CD4-positive, alpha-beta T cell treated with Interleukin-21 for 1 hour (primary cell): Measurements from ENCODE around the gene SP6.

Source experiments
- DNase-seq: peaks from one replicate; pipeline ENCODE4 v3.0.0-alpha.2; 2020

The SP6 gene

DNA sequence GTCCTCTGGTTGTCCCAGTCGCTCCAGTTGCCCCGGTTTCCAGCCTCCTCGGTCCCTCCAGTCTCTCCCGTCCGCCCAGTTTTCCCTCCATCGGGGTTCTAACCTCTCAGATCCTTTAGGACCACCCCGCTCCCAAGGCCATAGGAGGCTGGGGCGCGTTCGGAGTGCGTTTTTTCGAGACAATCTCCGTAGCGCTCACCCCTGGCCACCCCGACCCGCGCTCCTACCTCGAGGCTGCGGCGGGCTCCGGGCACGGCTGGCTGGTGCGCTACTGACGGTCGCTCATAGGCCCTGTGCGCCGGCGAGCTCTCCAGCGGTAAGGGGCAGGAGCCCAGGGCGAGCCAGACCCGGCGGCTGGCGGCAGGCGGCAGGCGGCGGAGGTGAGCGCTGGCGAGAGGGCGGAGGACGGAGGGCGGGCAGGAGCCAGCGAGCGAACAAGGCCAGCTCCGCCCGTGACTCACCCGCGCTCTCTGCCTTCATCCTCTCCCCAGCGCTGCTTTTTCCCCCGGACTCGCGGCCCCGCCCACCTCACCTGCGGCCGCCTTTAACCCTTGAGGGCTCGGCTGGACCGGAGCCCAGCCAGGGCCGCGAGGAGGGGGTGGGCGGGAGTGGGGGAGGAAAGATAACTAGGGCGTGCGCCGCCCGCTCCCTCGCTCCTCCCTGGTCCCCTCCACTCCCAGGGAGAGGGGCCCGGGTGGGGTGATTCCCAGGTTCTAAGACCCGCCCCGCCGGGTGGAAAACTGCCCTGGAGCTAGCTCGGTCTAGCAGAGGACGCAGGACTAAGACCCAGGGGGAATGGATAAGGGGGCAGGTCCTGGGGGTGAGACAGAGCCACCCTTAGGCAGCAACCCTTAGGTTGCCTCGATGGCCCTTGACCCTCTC is at the start of gene SP6:
Gene SP6 (minus strand): TSS at position 472 of the 882 bp plus-strand sequence. CDS start 2,734 bp downstream, outside the sequence.
- peak; percentile 59 for DNase-seq

DNA sequence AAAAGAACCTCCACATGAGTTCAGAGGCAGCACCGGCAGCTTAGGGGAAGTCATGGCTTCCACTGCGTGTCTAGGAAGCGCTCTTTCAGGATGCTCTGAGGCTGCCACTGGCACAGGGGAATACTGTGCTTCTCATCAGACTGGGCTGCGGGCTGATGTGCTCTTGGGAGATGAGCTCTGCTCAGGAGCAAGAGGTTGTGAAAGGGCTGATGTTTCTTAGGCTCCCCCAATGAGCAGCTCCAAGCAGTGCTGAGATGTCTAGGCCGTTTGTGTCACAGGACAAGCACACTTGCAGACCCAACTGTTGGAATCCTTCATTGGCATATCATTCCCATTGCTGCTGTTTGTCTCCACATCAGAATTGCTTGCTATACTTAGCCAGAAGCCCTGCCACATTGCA is 48.7 kb upstream of the SP6 start:
- no peak for DNase-seq

DNA sequence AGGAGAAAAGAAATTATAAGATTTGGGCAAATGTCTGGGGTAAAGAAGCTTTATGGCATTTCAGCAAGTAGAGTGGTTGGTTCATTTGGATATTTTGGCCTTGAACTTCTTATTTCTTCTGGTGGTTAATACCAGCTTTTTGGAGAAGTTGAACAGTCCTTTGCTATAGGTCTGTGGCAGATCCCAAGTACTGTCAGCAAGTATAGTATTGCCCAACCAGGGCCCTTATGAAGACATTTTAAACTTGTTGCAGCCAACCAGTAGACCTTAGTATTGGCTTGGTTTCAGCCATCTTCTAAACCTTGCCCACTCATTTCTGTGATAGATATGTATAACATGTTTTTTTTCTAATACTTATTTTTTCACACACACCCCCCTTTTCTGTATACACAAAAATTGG is 47.3 kb upstream of the SP6 start:
- no peak for DNase-seq

DNA sequence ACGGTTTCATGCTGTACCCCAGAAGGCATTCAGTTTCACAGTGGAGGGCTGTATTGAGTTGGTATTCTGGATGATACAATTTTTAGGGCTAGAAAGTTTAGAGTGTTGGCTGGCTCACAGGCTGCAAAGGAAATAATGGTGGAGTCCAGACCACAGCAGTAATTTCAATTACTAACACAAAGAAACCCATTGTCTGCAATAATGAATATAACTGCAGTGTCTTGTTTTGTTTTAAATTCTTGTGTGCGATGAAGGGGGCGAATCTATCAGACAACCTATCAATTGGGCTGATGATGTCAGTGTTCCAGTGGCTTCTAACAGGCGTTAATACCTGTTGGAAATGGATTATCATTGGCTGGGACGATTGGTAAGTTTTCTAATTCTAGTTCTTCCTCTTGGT is 46.6 kb upstream of the SP6 start:
- DNase-seq, result no peak

DNA sequence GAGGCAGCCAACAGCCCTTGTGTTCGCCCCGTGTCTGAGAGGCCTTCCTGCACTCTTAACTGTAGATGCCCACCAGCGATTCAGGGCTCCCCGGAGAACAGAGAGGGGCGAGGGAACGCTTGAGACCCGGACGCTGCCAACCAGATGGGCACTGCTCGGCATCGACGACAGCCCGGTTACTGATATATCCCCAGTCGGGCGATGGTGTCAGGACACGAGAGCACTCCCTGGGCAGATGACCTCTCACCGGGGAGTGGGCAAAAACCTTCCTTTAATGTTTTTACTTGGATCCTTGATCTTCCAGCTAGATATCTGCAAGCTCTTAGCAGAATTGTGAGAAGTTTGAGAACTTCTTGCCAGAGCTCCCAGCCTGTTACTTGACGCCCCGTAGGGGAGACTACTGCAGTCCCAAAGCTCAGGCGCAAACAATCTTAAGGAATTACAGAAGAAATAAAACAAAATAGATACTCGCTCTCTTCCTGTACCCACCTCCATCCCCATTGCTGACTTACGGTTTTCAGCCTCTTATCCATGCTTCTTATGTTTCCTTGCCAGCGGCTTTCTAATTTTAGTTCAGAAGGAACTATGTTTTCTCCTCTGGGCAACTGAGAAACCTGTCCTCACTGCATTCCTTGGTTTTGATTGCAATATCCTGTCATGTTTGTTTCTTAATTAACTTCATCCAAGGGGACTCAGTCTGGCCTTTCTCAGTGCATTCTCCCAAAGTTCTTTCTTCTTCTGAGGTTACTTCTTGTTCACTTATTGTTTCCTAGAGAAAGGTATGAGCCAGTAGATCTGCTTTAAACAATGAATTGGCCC is 45.9 kb upstream of the SP6 start:
- DNase-seq, result no peak

DNA sequence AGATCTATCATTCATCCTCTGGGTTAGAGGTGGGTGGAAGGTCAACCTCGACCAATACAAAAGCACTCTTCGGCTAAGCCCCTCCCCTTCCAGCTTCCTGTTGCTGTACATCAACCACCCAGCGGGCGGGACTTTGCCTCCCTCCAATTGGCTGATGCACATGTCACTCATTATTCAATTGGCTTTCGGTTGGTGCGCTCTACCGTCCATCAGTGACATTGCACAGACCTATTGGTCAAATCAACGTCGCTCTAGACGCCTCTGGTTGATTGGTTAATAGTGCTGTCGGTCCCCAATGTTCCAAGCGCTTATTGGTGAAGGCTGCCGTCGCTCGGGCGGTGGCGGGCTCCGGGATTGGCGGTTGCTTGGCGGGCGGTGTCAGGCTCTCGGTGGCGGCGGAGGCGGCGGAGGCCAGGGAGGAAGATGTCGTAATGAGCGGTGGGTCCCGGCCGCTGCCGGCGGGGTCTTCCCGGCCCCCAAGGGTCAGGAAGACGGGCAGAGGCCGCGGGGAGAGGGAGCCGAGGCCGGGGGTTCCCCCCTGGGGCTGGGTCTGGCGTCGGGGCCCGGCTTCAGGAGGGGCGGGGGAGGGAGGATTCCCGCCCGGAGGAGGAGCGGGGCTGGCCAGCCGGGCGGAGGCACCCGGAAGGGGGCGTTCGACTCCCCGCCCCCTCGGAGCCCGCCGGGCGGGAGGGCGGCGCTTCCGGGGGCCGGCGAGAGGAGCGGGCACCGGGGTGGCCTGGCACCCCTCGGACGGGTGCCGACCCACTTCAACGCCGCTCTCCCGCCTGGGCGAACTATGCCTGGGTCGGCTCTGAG is 45.1 kb upstream of the SP6 start, which contains the start of gene SP2:
Gene SP2 (plus strand): TSS at position 381 of the 816 bp plus-strand sequence. CDS start 51 bp downstream, at position 432.
- peak; percentile 100 for DNase-seq

DNA sequence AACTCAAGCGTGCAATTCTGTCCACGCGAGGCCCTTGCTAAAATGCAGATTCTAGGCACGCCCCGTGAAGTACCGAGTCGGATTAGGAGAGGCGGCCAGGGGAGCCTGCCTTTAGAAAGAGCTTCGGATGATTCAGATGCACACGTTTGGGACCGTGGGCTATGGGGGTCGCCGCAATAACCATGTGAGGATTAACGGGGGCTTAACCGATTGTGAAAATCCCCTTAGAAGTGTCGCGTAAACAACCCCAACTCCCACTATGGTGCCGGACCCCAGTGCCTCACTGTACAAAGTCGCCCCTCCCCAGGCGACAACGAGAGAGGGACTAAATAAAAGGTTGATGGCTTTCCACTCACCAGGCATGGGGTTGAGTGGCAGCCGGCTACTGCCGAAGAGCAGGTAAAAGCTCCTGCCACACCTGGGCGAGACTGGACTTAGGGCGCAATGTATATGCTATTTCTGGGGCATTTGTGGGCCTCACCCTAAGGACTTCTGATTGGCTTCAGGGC is 44.4 kb upstream of the SP6 start:
- no peak for DNase-seq

DNA sequence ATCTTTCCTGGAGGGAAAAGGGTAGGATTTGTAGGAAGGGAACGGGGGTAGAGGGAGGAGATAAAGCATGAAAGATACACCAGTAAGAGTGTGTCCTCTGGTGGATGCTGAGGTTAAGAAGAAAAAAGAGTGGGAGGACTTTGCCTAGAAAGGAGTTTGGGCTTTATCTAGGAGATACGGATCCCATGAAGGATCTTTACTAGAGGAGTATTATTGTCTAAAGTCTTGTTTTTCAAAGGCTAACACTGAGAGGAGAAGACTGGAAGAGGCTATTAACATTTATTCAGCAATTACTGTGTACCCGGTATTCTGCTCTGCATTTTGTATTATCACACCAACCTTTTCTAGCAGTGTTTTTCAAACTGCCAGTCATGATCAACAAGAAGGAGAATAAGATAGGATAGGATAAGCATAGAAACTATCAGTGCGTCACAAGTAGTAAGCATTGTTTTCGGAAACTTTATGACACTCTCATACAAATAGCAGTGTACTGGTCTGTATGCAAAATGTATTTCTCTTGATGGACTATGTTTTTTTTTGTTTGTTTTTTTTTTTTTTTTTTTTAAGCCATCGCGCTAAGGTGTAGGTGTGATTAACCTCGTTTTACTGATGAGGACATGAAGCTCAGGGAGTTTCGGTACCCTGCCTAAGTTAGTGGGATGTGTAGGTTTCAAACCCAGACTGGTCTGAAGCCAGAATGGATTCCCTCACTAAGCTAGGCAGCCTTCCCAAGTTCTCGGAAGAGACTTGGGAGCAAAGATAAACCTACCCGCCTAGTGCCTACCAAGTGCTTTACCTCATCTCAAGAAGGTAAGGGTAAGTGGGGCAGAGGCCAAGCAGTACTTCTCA is 43.8 kb upstream of the SP6 start:
- DNase-seq, result no peak

DNA sequence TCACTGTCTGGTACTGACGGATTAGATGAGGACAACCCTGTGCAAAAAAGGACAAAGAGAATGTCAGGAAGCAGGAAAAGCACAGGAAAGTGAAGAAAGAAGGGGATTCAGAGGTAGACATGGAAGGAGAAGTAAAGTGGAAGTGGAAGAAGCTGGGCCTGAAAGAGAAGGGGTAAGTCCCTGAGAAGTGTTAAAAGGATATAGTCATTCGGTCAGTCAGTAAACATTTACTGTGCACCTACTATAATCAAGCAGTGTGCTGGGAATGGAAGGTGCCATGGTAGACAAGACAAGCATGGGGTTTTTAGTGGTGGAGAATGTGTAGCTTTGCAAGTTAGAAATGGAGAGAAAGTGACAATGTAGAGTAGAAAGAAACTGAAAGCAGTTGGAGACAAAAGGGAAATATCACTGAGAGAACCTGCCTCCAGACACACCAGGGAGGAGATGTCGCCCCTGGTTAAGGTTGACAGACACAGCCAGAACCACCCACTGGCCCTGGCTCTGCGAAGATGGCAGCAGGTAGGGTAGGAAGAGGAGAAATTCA is 40.7 kb upstream of the SP6 start:
- DNase-seq, result no peak

DNA sequence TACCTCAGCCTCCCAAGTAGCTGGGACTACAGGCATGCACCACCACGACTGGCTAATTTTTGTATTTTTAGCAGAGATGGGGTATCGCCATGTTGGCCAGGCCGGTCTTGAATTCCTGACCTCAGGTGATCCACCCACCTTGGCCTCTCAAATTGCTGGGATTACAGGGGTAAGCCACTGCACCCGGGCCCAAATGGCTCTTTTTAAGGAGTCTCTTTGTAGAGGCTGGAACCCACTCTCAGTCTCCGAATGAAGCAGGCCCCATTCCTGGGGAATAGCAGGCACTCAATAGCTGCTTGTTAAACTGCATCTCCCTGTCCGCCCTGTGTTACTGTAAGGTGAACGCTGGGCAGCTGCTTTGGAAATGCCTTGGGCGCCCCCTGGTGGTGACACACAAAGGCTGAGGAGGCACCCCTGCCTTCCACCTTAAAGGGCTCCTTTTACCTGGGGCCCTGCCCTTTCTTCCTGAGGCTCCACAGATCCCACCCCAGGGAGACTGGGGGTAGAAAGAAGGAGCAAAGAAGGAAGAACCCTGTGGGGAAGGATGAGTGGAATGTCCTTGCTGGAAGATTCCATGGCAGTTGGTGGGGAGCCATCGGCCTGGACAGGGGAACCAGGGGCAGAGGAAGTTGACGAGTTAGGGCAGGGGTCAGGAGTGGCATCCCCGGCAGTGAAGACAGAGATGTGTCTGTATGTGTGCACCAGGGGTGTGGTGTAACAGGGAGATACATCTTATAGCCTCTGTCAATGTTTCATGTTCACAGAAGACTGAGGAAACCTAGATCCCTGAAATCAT is 39.0 kb upstream of the SP6 start:
- peak; percentile 90 for DNase-seq

DNA sequence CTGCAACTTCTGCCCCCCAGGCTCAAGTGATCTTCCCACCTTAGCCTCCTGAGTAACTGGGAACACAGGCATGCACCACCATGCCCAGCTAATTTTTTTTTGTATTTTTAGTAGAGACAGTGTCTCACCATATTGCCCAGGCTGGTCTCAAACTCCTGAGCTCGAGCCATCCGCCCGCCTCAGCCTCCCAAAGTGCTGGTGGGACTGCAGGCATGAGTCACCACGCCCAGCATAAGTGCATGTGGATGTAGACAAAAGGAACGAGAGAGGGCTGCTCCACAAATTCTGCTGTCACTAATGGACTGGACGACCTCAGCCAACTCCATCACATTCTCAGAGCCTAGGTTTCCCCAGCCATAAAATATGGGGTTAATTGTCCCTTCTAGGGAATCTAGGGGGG is 37.3 kb upstream of the SP6 start:
- no peak for DNase-seq

DNA sequence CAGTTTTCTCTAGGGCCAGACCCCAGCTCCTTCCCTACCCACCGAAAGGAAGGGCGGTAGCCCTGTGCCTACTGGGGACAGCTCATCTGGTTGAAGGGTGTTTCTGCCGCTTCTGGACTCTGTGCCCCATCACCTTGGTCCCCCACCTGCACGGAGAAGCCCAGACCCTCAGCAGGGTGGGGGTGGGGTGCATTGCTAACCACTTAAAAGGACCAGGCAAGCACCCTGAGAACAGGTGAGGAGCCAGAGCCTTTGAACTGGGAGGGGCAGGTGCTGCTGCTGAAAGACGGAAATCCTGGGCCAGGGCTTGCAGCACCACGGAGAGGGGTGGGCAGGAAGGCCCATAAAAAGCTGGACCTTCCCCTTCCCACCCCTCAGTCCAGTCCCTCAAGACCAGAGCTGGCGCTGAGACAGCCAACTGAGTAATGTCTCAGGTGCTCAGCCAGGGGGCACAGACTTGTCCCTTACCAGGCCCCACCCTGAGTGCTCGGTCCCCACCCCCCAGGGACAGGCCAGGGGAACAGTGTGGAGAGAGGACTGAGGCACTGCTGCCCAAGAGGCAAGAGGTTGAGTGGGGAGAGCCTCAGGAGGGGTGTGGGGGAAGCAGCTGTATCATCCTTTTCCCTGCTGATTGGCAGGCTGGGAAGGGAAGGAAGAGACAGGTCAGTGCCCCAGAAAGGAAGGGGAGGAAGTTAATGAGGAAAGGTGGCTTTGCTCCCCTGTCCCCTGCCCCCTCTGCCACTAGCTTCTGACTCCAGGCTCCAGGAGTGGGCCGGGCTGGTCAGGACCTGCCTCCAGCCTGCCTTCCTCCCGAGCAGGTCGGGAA is 34.2 kb upstream of the SP6 start:
- DNase-seq, result peak; percentile 16

DNA sequence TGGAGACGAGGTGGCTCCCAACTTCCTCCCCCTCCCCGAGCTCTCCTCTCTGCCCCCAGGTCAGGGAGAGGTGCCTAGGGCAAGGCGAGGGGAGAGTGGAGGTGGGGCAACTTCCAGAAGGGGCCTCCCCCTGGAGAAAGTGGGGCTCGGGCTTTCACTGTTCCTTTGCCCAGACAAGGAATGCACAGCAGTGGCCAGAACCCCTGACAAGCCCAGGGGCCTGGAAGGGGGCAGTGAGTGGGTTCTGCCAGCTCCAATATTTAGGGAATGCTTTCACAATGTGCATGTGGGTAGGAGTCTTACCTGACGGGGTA is 33.4 kb upstream of the SP6 start:
- no peak for DNase-seq

DNA sequence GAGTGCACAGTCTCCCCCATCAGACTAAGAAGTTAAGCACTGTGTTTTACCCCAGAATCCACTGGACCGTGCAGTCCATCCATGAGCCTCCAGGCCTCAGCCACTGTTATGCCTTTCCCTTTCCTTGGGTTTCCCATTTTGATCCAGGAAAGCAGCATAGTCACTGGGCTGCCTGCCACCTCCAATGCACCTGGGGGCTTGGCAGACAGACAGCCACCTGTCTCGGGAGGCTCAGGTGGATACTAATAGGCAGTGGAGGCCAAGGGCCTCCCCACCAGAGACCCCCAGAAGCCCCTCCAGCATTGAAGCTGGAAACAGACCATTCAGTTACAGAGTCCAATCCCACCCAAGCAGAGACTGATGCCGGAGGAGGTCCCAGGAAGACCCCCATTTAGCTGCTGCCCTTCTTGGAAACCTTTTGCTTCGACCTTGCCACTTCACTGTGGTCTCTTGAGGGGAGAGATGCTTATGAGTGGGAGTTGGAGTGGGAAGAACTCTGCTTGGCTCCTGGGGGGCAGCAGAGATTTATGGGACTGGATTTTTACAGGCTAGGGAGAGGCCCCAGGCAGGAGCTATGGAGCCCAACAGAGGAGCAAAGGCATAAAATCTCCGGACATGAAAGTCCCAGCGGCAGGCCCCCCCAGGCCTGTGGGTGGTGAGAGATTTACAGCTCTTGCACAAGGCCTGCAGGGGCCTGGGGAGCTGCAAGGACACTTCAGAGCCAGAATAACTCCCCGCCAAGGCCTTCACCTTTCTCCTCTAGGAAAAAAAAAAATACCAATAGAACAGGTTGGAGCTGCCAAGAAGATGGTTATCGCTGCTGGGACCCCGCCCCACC is 32.8 kb upstream of the SP6 start:
- DNase-seq, result no peak

DNA sequence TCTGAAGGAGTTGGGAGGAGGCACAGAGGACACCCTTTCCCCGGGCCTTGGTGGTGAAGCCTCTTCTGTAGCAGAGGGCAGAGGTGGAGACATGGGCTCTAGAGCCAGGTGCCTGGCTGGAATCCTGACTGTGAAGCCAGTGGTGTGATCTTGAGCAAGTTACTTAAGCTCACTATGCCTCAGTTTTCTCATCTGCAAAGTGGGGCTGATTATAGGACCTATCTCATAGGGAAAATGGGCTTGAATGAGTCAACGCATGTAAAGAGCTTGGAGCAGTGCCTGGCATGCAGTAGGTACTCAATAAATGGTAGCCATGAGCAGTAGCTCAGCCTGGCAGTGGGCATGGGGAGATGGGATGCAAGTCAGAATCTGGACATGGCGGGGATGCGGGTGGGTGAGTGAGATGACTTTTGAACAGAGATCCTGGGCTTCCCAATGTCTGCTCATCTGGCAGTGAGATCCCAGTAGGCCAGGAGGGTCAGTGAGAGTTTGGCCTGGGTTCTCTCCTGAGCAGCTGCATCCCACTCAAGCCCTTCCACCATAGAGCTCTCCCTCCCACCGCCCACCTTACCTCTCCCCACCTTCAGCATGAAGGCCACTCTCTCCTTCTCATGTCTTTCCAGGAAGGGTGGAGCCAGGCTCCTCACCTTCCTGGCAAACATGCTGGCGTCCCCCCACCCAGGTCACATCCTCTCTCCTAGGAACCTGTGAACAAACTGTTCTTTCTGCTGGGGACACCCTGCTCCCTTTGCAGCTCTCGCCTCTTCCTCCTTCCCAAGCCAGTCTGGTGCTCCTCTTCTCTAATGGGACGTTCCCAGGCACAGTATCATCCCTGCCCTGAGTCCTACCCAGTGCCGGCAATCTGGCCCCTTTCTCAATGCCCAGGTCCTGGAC is 32.0 kb upstream of the SP6 start:
- no peak for DNase-seq

DNA sequence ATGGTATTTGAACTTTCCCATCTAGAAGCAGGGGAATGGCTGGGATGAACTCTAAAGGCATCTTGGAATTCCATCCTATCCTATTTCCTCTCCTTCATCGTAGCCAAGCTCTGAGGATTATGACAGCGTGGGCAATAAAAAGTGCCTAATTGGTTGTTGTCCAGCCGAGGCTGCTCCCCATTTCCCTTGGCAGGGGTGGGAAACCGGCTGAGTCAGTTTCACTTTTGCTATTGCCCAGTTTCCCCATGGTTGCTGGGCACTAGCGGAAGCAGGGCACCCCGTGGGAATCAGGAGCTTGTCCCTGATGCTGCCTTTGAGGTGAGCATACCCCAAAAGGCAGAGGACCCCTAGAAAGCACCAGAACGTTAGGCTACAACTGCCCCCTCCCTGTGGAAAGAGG is 31.3 kb upstream of the SP6 start:
- no peak for DNase-seq

DNA sequence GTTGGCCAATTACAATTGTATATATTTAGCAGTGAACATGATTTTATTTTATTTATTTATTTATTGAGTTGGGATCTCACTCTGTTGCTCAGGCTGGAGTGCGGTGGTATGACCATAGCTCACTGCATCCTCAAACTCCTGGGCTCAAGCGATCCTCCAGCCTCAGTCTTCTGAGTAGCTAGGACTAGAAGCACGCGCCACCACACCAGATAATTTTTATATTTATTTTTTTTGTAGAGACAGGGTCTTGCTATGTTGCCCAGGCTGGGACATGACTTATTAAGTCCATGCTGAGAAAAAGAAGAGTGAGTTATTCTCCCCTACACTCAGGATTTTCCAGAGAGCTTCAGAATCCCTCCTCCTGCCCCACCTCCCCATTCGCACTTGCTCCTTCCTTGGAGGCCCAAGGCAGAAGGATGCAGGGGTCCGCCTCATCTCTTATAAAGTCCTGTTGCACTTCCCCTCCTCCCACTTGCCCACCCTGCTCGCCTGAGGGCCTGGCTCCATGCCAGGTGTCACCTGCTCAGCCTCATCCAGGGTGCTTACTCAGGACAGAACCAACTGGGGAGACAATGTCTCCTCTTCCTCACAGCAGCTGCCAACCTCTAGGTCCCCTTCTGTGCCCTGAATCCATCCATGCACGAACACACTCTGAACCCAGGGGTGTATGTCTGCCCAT is 29.0 kb upstream of the SP6 start:
- no peak for DNase-seq
